OCI-LY3 (cell line): Measurements from ENCODE around the gene ABCD1.

Experiments
- CTCF ChIP-seq: fragments of 200-600, 300-600 bp; sonication (generic); IDR thresholded peaks from 2 replicates; pipeline ENCODE4 v1.5.1; 2014; ENCODE audit warnings: antibody characterized with exemption, low read length, low read depth
- EZH2phosphoT487 ChIP-seq: fragments of 200-600 bp; shearing (Covaris generic); IDR thresholded peaks from 2 replicates; pipeline ENCODE4 v1.6.1; 2018; ENCODE audit warnings: antibody characterized with exemption, mixed run types, low read depth

GRCh38 chrX:153731845-153732215 is 7.2 kb downstream of the ABCD1 start:
- TF ChIP-seq CTCF (no peak), EZH2phosphoT487 (no peak)
